ENCODE data around the gene NOLC1. TPM values are rescaled to one million over a fixed set of nuclear protein-coding genes. Genes with fewer than 3 reads are reported as not detected.

Gene NOLC1
- total RNA-seq, 3 donors from 2014 or later: 40.5 to 82.8 (median 65.5) TPM

- Histone ChIP-seq H3K4me1 (peaks cover 0 to 8% of the 10 kb centered on the region in 2 donors), H3K36me3 (no peaks in the 10 kb centered on the region), H3K9me3 (no peaks in the 10 kb centered on the region), H3K27me3 (no peaks in the 10 kb centered on the region), H3K27ac (peak within 1 kb of the TSS; percentile 88 to 91), H3K4me3 (peak within 1 kb of the TSS; percentile 77 to 94 (median 93))
- peak; percentile 96 to 99 for DNase-seq (ENCODE audit: low spot score in 2 of 2)
- TF ChIP-seq POLR2AphosphoS5 (IDR thresholded peaks at IDR 0.05) (peak; percentile 81 to 86 (median 84)), POLR2A (IDR thresholded peaks at IDR 0.05) (no peak), CTCF (IDR thresholded peaks at IDR 0.05) (peak; percentile 94 to 98 (median 95))
- intact Hi-C loops (cut with DNase I; ENCODE audit: low total_unique reads): no loop called here
These were observed 19.4 kb upstream of the NOLC1 start, which contains the start of gene PPRC1 for GRCh38 chr10:102132563-102133372. Gene PPRC1 (plus strand): TSS chr10:102133040. CDS start chr10:102133069, 29 bp downstream.

DNA sequence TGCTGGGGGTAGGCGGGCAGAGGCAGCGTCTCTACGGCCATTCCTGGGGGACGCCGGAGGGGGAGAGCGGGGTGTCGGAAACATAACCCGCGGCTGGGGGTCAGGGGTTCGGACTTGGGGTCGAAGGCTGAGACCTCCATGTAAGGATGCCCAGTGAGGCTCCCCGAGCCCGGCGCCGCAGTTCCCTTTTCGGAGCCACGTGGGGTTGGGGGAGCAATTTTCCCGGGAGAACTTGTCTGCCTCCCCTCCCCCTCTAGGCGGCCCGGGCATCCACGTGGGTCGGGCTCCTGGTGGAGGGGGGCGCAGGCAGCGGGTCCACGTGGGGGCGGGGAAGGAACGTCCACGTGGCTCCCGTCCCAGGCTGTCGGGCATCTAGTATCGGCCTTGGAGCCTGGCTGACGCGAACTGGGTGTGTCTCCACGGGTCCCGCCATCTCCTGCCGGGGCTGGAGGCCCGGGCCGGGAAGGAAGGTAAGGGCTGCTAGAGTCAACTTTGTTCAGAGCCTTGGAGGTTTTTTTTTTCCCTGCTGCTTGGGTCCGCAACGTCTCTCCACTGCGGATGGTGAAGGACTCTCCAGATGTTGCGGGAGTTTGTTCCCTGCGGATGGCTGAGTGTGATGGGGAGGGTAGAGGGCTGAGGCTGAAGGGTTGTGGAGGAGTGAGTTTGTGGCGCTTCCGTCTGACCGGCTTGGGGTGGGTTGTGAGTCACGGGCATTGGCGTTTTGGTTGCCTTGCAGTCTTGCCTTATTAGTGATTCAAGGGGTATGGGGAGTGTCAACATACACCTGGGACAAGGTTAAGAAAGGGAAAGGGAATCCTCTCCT, 18.6 kb upstream of the NOLC1 start:
- Histone ChIP-seq H3K27ac (peak overlapping the region; percentile 88 to 91), H3K9me3 (no peaks in the 10 kb centered on the region), H3K27me3 (no peaks in the 10 kb centered on the region), H3K4me1 (peaks cover 0 to 8% of the 10 kb centered on the region in 2 donors), H3K36me3 (no peaks in the 10 kb centered on the region), H3K4me3 (peak overlapping the region; percentile 77 to 94 (median 93))
- DNase-seq (ENCODE audit: low spot score in 2 of 2): peak; percentile 59 to 60
- peak in 1 of 3 donors; percentile 15 for TF ChIP-seq POLR2AphosphoS5 (IDR thresholded peaks at IDR 0.05)
- no peak for TF ChIP-seq CTCF (IDR thresholded peaks at IDR 0.05)
- intact Hi-C loops (cut with DNase I; ENCODE audit: low total_unique reads): no loop called here

DNA sequence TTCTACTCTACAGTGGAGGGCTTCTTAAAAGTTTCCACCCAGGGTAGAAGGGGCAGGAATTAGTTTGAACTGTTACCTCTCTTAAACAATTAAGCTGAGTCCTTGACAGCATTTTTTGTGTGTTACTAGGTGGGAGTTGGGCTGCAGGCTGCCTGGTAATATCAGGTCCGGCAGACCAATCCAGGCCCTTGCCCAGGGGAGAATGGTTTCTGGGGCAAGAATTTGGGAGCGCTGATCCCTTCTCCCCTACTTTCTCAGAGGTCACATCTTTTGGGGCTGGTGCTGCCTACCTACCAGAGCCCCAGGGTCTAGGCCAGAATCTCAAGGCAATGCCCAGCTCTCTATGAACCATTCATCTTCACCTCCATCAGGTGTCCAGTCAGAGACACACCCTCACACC, 17.8 kb upstream of the NOLC1 start:
- H3K27ac ChIP-seq: peak overlapping the region in 1 of 2 donors; percentile 88
- DNase-seq (ENCODE audit: low spot score in 2 of 2): no peak
- H3K36me3 ChIP-seq: peaks cover 2% of the 10 kb centered on the region

GRCh38 chr10:102135956-102136526, 16.1 kb upstream of the NOLC1 start:
- H3K9me3 ChIP-seq: no peaks in the 10 kb centered on the region
- no peak overlapping the region for H3K27ac ChIP-seq
- H3K4me1 ChIP-seq: peaks cover 0 to 8% of the 10 kb centered on the region in 2 donors
- no peak for TF ChIP-seq POLR2A (IDR thresholded peaks at IDR 0.05)
- TF ChIP-seq CTCF (IDR thresholded peaks at IDR 0.05): no peak
- no peak for TF ChIP-seq POLR2AphosphoS5 (IDR thresholded peaks at IDR 0.05)
- peaks cover 3% of the 10 kb centered on the region for H3K36me3 ChIP-seq
- no peak for DNase-seq (ENCODE audit: low spot score in 2 of 2)
- no peak overlapping the region for H3K4me3 ChIP-seq
- no peaks in the 10 kb centered on the region for H3K27me3 ChIP-seq
- intact Hi-C loops (cut with DNase I; ENCODE audit: low total_unique reads): no loop called here

More for the DNA sequence above, 17.8 kb upstream of the NOLC1 start:
- intact Hi-C loops (cut with DNase I; ENCODE audit: low total_unique reads): no loop called here
- Histone ChIP-seq H3K27me3 (no peaks in the 10 kb centered on the region), H3K4me3 (peak overlapping the region; percentile 77 to 94 (median 93)), H3K9me3 (no peaks in the 10 kb centered on the region), H3K4me1 (peaks cover 0 to 8% of the 10 kb centered on the region in 2 donors)
- TF ChIP-seq POLR2AphosphoS5 (IDR thresholded peaks at IDR 0.05) (no peak), CTCF (IDR thresholded peaks at IDR 0.05) (no peak), POLR2A (IDR thresholded peaks at IDR 0.05) (no peak)

Measured in breast epithelium (tissue), 4 donors.